HS-5 (cell line): ENCODE results near the gene CRYBA2.

Source experiments
- DNase-seq: peaks from one replicate; pipeline ENCODE4 v3.0.0-alpha.2; 2012; ENCODE audit warnings: low read depth

Gene CRYBA2

DNA sequence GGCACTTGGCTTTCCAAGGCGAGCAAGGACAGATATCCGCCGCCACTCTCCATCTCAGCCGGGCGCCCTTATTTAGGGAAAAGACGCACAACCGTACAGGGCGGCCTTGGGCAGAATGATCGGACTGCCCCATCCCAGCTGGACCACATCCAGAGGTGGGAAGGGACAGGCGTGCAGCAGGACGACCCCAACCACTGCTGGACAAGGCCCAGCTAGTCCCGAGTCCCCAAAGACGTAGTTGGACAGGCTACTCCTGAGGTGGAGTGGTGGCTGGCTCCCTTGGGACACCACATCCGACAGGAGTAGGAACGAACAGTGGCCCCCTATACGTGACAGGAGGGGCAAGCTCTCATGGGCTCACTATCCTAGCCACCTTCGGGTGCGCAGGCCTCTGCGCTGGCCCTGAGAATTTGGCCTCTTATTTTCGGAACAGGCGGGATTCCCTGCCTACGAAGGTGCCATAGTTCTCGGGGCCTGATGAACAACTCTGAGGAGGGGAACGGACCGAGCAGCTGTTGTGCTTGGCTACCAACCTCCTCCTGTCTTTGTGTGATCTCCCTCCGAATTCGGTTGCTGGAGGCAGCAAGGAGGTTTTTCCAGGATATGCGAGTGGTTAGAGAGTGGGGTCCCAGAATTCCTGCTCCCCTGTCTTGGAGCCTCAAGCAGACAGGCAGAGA is 10.5 kb downstream of the CRYBA2 start:
- DNase-seq: no peak

DNA sequence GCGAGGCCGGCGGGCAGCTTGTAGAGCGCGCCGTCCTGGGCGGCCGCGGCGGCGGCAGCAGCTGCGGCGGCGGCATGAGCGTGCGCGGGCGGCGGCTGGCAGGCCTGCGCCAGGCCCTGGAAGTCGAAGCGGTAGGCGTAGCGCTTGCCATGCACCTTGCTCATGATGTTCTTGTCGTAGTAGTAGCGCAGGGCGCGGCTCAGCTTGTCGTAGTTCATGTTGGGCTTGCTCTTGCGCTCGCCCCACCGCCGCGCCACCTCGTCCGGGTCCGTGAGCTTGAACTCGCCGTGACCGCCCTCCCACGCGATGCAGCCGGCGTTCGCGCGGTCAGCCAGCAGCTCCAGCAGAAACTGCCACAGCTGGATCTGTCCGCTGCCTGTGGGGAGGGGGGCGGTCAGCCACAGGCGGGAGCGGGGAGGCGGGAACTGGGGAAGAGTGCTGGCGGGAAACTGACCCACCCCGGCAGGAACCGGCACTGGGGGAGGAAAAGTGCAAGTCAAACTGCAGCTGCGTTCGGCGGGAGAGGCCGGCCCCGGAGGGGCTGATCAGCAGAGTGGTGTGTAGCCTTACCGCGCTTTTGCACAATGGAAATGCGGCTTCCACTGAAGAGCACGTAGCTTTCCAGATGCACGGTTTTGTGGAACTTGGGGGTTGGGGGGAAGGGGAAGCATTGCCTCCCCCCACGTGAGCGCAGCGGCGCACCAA is 11.2 kb downstream of the CRYBA2 start:
- DNase-seq: no peak

DNA sequence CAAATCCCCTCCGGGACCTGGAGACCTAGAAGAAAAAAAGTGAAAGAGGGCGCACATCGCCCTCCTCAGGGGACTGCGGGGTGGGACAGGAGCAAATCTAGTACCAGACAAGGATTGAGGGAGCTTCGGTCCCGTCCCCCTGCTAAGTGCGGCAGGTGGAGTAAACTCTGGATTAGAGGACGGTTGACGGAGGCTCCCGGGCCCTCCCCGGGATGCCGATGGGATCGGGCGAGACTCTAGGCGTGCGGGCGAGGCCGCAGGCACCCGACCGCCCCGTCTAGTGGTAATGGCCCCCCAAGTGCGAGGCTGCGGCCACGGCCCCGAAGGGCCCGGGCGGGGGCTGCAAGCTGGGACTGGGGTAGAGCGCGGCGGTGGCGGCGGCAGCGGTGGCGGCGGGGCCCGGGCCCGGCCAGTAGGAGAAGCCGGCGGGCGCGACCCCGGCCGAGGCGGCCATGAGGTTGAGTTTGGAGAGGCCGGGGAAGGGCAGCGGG is 11.8 kb downstream of the CRYBA2 start:
- DNase-seq: no peak

DNA sequence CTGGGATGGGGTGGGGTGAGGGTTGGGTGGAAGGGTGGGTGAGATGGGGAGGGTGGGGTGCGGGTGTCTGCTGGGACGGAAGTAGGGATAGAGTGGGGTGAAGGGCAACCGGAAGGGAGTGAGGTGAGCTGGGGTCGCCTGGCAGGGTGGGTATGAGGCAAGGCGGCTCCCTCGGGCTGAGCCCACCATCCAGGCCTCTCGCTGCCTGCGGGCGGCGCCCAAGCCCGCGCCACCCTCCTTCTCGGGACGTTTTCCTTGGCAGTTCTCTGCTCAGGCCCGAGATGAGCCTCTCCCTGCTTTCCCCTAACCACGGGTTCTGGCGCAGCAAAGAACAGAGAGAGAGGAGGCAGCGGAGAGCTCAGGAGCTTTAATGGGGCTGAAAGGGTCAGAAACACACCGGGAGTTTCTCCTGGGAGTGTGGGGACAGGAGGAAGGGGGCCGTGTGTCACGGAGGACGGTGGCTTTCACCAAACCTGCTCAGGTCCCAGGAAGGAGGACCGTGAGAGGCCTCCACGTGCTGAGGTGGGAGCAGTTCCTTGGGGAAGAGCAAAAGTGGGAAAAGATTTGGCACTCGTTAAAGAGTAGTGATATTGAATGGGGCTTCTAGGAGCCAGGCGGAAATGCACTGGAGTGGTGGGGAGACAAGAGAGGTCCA is 12.4 kb downstream of the CRYBA2 start:
- no peak for DNase-seq

DNA sequence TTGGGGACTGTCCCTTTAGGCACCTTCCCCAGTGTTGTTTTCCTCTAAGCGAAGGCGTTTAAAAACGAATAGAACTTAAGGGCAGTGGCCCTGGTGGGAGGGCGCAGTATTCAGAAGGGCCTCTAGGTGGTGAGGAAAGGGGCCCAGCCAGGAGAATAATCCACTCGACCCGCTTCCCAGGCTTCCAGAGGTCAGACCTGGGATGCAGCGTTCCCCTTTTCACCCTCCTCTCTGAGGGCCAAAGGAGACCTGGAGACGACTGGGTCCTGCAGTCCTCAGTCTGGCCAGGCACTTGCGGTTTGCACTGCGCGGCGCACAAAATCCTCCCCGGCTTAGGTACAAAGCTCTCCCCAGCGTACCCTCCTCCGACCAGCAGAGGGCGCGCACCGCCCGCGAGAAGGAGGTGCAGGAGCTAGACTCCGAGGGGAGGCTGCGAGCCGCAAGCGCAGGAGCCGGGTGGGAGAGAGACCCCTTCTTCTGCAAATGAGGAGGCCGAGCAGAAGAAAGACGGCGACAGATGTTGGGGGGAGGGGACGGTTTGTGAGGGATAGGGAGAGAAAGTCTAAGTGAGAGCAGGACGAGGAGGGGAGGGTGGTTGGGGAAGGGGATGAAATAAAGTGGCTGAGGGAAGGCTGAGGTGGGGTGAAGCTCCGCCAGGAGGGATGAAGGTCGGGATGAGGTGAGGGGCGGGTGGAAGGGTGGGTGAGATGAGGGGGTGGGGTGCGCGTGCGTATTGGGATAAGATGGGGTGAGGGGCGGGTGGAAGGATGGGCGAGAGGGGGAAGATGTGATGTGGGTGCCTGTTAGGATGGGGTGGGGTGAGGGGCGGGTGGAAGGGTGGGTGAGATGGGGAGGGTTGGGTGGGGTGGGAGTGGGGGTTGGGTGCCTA is 13.1 kb downstream of the CRYBA2 start:
- peak; percentile 56 for DNase-seq

DNA sequence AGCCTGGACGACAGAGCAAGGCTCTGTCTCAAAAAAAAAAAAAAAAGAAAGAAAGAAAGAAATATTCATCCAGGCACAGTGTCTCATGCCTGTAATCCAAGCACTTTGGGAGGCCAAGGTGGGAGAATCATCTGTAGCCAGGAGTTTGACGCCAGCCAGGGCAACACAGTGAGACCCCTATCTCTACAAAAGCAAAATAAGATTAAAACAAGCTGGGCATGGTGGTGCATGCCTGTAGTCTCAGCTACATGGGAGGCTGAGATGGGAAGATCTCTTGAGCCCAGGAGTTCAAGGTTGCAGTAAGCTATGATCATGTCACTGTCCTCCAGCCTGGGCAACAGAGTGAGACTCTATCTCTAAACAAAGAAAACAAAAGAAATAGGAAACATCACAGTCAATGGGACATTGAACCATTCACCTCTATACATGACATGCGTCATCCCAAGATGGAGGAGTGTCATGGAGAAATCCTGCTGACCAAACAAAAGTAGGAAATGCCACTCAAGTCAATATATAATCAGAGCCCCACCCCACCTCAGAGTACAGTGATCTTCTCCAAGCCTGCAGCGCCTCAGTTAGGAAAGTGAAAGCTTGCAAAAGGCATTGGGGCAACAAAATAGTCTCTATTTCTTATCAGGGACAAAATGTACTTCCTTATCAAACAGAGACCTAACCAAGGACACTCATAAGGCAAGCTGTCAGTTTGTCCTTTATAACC is 18.0 kb downstream of the CRYBA2 start:
- no peak for DNase-seq

DNA sequence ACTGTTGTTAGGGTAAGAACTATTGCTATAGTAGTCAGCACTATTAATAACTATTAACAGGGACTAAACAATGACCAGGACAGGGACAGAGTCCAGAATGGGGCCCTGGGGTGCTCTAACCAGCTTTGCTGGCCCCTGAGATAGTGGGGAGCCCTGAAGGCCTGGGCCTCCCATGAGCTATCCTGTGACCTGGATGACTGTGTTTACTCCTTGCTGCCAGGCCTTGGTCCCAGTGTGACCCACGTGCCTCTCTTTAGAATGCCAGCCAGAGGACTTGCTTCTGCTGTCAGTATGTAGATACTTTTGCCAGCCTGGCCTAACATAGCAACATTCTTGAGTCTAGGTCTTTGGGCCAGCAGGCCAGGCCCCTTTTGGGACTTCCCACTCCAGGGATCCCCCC is 22.3 kb downstream of the CRYBA2 start:
- DNase-seq: no peak

DNA sequence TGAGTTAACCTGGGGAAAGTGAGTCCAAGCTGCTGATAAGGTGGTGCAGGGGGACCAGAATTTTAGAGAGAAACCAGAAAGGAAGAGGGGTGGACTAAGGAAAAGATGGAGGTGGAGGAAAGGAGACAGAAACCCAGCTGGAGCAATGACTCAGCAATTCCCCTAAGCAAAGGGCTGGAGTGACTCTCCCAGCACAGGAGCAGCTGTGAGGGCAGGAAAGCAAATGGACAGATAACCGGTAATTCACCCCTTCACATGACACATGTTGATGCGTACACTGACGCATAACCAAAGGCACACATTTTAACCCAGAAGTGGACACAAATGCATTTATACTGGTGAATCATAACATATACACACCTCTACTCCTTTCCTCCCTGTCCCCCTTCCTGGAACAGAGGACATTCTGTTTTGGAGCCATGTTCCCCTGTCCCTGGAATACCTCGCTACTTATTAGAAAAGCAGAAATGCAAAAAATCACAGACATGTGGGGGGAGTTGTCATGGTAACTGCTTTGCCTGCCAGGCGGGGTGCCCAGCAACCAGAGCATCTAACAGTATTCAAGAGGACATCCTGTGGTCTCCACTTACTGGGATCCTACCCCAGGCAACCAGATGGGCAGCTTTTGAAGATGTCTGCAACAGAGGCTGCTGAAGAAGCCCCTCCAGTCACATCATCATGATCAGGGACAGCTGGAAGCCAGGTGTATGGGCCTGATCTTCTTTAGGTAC is 29.0 kb downstream of the CRYBA2 start:
- peak; percentile 93 for DNase-seq

DNA sequence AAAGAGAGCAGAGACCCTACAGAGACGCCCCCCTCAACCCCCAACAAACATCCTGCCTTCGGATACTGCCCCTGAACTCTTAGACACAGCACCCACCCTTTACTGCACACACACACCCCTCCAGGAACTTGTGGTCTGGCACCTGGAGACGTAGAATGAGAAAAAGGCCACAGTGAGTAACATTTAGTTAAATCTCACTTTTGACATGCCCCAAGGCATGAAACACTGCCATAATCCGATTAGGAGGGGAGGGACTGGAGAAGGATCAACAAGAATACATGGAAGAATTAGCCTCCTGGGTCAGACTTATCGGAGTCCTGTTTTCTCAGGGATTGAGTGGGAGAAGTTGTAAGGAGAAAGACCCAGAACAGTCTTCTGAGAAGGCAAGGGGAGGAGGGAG is 29.6 kb downstream of the CRYBA2 start:
- DNase-seq: peak; percentile 24

DNA sequence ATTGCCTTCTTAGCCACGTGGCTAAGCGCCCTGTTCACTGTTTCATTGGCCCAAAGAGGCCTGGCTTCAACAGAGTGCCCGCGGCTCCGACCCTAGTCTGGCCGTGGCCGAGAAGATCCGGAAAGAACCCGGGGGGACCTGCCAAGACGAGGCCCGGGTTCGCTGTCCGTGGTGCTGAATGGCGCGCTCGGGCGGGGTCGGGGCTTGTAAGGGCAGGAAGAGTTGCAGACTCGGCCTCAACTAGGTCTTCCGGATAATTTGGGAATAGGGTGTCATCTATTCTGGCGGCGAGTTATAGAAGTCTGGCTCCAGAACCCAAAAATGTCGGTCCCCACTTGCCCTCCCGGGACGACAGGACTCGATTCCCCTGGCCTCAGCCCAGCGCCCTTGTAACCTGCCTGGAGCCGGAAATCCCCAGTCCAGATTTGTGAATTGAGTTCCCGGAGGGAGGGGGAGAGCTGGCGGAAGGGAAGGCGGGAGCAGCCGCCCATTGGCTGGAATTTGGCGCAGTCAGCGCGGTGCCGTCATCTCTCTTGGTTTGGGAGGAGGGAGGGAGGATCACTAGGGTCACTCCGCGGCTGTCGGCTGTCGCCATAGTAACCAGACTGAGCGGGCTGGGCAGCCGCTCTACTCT is 30.2 kb downstream of the CRYBA2 start:
- no peak for DNase-seq

DNA sequence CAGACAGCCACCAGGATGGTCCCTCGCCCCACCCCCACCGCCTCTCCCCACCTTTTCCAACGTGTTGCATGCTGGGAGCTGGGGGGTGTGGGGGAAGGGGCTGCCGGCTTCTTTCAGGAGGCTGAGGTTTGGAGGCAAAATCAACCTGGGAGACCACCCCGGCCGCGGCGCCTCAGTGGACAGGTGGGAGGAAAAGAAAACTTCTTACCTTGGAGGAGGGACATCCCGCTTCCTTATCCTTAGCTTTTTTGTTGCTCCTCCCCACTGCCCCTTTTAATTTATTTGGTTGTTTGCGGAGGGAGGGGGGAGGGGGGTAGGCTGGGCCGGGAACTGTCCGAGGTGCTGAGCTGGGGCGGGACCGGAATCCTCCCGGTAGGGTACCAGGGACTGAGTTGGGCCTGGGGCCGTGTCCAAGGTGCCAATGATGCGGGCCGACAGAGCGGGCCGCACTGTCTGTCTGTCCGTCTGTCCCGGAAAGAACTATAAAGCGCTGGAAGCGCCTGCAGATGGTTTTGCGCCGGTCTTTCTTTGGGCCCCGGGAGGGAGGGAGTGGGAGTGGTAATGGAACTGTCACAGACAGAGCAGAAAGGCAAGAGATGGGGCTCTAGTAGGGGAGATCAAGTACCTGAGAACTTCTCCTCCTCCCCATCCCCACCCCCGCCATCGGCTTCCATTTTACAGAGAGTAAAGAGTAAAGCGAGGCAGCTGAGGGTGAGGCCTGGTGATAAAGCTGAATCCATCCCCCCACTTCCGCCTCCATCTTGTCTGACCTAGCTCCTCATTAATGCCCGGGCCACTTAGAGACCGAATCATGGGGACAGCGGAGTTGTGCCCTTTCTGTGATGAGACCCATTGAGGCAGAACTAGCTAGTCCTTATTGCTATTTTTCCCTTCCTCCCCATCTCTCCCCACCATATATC is 31.3 kb downstream of the CRYBA2 start:
- DNase-seq: no peak

DNA sequence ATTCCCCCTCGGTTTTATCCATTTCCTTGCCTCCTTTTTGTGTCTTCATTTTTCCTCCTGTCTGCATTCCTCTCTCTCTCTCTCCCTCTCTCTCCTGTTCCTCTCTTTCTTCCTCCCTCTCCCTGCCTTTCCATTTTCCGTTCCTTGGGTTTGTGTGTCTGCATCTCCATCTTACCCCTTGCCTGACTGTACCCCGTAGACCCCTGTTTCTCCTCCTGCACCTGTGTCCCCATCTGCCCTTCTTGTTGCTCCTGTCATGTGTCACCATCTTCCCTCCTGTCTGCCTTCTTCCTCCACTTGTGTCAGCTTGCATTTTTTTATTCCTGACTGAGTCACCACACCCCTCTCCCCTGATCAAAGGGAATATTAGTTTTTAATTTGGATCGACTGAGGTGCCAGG is 32.0 kb downstream of the CRYBA2 start:
- no peak for DNase-seq

DNA sequence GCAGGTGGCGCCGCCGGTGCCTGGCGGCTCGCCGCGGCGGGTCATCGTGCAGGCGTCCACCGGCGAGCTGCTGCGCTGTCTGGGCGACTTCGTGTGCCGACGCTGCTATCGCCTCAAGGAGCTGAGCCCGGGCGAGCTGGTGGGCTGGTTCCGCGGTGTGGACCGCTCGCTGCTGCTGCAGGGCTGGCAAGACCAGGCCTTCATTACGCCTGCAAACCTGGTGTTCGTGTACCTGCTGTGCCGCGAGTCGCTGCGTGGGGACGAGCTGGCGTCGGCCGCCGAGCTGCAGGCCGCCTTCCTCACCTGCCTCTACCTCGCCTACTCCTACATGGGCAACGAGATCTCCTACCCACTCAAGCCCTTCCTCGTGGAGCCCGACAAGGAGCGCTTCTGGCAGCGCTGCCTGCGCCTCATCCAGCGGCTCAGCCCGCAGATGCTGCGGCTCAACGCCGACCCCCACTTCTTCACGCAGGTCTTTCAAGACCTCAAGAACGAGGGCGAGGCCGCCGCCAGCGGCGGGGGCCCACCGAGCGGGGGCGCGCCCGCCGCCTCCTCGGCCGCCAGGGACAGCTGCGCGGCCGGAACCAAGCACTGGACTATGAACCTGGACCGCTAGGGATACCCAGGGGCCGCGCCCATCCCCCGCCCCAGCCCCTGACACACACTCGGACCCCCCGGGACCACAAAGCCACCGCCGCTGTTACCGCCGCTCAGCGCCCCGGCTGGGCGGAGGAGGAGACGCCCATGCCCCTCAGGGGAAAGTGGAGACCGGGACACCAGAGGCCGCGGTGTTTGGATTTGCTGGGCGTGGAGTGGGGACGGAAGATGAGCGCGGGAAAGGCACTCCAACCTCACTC is 32.7 kb downstream of the CRYBA2 start:
- DNase-seq: no peak

DNA sequence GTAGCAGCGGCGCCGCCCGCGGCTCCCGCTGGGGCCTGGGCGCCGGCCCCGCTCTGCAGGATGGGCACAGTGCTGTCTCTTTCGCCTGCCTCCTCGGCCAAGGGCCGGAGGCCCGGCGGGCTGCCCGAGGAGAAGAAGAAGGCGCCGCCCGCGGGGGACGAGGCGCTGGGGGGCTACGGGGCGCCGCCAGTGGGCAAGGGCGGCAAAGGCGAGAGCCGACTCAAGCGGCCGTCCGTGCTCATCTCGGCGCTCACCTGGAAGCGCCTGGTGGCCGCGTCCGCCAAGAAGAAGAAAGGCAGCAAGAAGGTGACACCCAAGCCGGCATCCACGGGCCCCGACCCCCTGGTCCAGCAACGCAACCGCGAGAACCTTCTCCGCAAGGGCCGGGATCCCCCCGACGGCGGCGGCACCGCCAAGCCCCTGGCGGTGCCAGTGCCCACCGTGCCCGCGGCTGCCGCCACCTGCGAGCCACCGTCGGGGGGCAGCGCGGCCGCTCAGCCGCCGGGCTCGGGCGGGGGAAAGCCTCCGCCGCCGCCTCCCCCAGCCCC is 33.4 kb downstream of the CRYBA2 start:
- DNase-seq: no peak

DNA sequence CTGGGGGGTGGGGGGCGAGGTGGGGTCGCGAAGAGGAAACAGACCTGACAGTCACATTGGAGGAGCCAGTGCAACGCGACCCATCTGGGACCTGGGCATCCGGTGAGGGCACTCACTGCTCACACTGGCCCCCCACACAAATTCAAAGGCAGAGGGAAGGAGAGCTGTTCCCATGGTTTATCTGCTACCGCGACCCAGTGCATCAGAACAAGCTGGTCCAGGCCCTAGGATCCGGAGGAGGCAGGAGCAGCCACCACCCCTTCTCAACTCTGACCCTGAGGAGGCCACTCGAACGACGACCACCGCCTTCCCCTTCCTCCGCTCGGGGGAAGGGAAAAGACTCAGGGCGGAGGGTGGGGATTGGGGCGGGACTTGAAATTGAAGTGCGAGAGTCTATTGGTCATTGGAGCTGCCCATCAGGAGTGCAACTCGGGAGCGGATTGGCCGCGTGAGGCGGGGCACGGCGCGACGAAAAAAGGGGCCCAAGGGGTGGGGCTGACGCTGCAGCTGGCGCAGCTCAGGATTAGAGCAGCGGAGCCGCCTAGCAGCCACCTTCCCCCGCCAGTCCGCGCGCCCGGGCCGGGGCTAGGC is 34.0 kb downstream of the CRYBA2 start, which contains the start of gene CDK5R2:
Gene CDK5R2, plus strand, starts transcription at position 526 of the 591 bp plus-strand sequence. CDS start 155 bp downstream, outside the sequence.
- DNase-seq: peak; percentile 72

DNA sequence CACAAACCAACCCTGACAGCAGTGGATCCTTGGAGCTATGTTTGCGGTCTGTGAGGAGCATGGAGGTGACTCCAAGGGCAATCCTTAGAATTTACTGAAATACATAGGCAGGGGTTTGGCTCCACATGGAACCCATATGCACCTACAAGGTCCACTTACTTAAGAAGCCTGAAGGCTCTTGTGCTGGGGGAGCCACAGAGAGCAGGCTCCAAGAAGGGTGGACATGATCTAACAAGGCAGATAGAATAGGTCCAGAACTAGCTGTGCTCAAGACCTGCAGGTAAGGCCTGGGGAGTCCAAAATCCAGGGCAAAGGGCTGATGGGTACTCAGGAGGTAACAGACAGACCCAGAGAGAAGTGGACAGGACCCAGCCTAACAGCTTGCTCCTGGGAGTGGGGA is 34.9 kb downstream of the CRYBA2 start:
- DNase-seq: no peak

DNA sequence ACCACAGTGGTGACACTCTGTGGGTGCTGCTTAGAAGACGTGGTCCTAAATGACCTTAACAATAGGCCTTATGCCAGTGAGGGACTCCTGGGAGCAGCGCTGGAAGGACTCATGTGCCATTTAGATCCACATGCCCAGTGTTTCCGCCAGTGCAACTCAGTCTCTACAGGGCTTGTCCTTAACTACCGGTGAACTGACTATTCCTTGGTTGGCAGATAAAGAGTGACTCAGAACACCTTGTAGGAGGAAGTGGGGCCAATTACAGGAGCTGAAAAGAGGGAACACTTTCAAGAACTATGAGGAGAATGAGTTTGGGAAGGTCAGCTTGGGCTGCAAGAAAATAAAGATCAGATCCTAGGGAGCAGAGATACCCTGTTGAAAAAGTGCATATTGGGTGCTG is 35.6 kb downstream of the CRYBA2 start:
- no peak for DNase-seq
